Gastroesophageal sphincter (tissue), 3 donors: ENCODE measurements around the gene FLT3.

Experiments used
- CTCF ChIP-seq, 4 experiments: fragments of 200-600 bp in 2 of 4; fragments of 450-650 bp in 2 of 4; sonication (generic) in 1 of 4; IDR thresholded peaks; one replicate each; pipeline ENCODE4 v1.5.1; 2017 to 2019; ENCODE audit warnings: antibody characterized with exemption in 4 of 4, mild to moderate bottlenecking in 2 of 4, moderate library complexity in 2 of 4
- EP300 ChIP-seq: sonication (generic); formaldehyde crosslinking; IDR thresholded peaks from one replicate; pipeline ENCODE4 v1.6.1; 2017; ENCODE audit warnings: antibody characterized with exemption, mild to moderate bottlenecking
- POLR2A ChIP-seq, 2 donors: fragments of 450-650 bp; IDR thresholded peaks; one replicate each; pipeline ENCODE4 v1.6.1; 2017; ENCODE audit warnings: antibody characterized with exemption in 2 of 2, mild to moderate bottlenecking in 2 of 2, moderate library complexity in 1 of 2
- POLR2AphosphoS5 ChIP-seq: sonication (generic); formaldehyde crosslinking; IDR thresholded peaks from one replicate; pipeline ENCODE4 v1.6.1; 2017; ENCODE audit warnings: antibody characterized with exemption

GRCh38 chr13:28014301-28014700 is 86.1 kb downstream of the FLT3 start:
- TF ChIP-seq CTCF (IDR thresholded peaks at IDR 0.05): no peak
- no peak for TF ChIP-seq EP300
- no peak for TF ChIP-seq POLR2A (IDR thresholded peaks at IDR 0.05)
- TF ChIP-seq POLR2AphosphoS5: no peak
